ENCODE measurements around the gene SYDE1.

The SYDE1 gene

GRCh38 chr19:15108845-15109767 lies 1.9 kb downstream of the SYDE1 start:
- no peak for DNase-seq

- DNase-seq, result no peak
Measured at GRCh38 chr19:15109768-15110417, 2.7 kb downstream of the SYDE1 start.

- DNase-seq, result no peak
Measured at GRCh38 chr19:15110418-15110815, 3.2 kb downstream of the SYDE1 start.

- DNase-seq, result no peak
Measured at GRCh38 chr19:15111758-15112157, 4.6 kb downstream of the SYDE1 start.

GRCh38 chr19:15112385-15112784 lies 5.2 kb downstream of the SYDE1 start:
- no peak for DNase-seq

GRCh38 chr19:15113245-15114152 lies 6.3 kb downstream of the SYDE1 start:
- DNase-seq, result no peak

- no peak for DNase-seq
Measured at GRCh38 chr19:15114153-15114540, 6.9 kb downstream of the SYDE1 start.

GRCh38 chr19:15115080-15115479 lies 7.9 kb downstream of the SYDE1 start:
- no peak for DNase-seq

- no peak for DNase-seq
Measured at GRCh38 chr19:15115762-15116615, 8.8 kb downstream of the SYDE1 start.

- no peak for DNase-seq
Measured at GRCh38 chr19:15116856-15117255, 9.7 kb downstream of the SYDE1 start.

GRCh38 chr19:15118248-15118647 lies 11.0 kb downstream of the SYDE1 start:
- no peak for DNase-seq

GRCh38 chr19:15118789-15119494 lies 11.7 kb downstream of the SYDE1 start:
- no peak for DNase-seq

- no peak for DNase-seq
Measured at GRCh38 chr19:15120135-15121026, 13.2 kb downstream of the SYDE1 start.

GRCh38 chr19:15122331-15123030 lies 15.3 kb downstream of the SYDE1 start:
- no peak for DNase-seq

GRCh38 chr19:15123031-15123890 lies 16.1 kb downstream of the SYDE1 start:
- no peak for DNase-seq

GRCh38 chr19:15123900-15124299 lies 16.7 kb downstream of the SYDE1 start:
- DNase-seq, result no peak

- no peak for DNase-seq
Measured at GRCh38 chr19:15124572-15125231, 17.5 kb downstream of the SYDE1 start.
